Fibroblast of villous mesenchyme (primary cell): ENCODE measurements around the gene DPM3. TPM values are rescaled to one million over a fixed set of nuclear protein-coding genes. Genes with fewer than 3 reads are reported as not detected.

Experiments used
- DNase-seq: peaks from one replicate; pipeline ENCODE4 v3.0.0-alpha.2; 2010; ENCODE audit warnings: low read depth
- H3K4me3 ChIP-seq: 2 replicates; pipeline ENCODE4 v1.5.1; 2011; ENCODE audit warnings: low read depth, mild to moderate bottlenecking, low read length
- total RNA-seq: library from RNA; depleted of rRNA; stranded (reverse); fragments of >200 nt; gene quantifications from 2 replicates; pipeline ENCODE4 v1.2.3, GENCODE V29; 2012
- TF ChIP-seq, protein P1 (sequence below): IDR thresholded peaks from 2 replicates; pipeline ENCODE4 v1.5.1; 2012; ENCODE audit warnings: low read depth, mild to moderate bottlenecking, low read length; ENCODE audit not compliant: insufficient read depth

Gene DPM3
- total RNA-seq, 1 donor: 23.7 TPM

DNA sequence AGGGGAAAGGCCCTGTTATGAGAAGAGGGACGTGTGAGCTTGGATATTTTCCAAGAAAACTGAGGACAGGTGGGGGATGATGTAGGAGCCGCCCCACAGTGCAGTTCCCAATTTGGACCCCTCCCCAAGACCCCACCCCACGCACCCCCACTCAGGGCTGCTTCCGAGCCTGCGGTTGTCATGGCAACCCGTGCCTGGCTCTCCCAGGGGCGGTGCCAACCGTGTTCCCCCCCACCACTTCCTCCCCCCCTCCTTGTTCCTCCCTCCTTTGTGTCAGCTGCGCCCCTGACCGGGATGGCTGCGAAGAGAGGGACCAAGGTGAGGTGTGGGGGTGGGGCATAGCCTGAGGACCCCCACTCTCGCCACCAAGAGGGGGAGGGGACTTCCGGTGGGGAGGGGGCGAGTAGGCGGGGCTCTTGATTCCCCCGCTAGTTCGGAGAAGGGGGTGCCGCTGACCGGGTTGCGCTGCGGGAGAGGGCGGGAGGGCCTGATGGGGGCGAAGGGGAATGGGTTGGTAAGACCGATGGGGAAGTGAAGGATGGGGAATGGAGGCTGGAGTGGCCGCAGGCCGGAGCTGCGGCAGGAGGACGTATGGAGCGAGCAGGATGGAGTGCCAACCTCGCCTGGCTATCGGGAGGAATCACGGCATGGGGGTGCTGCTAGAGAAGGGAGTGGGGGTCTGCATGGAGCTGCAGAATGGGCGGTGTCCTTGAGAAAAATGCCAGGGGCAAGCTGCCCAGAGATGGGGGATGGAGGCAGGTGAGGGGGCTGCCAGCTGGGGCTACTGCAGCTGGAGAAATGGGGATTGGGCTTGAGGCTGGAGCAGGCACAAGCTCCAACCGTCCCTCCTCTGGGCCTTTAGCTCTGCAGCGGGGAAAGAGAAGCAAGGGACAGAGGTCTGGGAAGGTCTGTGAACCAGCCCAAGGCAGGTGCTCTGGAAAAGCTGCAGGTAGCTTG is 34.3 kb upstream of the DPM3 start:
- TF ChIP-seq, protein P1, sequence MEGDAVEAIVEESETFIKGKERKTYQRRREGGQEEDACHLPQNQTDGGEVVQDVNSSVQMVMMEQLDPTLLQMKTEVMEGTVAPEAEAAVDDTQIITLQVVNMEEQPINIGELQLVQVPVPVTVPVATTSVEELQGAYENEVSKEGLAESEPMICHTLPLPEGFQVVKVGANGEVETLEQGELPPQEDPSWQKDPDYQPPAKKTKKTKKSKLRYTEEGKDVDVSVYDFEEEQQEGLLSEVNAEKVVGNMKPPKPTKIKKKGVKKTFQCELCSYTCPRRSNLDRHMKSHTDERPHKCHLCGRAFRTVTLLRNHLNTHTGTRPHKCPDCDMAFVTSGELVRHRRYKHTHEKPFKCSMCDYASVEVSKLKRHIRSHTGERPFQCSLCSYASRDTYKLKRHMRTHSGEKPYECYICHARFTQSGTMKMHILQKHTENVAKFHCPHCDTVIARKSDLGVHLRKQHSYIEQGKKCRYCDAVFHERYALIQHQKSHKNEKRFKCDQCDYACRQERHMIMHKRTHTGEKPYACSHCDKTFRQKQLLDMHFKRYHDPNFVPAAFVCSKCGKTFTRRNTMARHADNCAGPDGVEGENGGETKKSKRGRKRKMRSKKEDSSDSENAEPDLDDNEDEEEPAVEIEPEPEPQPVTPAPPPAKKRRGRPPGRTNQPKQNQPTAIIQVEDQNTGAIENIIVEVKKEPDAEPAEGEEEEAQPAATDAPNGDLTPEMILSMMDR: no peak
- no peak for DNase-seq
- H3K4me3 ChIP-seq: peak overlapping the region; percentile 98

GRCh38 chr1:155173478-155174323 is 33.4 kb upstream of the DPM3 start, which contains the start of gene TRIM46:
TSS of gene TRIM46 (plus strand) at chr1:155173849. CDS start at chr1:155173967, 118 bp downstream.
- peak within 1 kb of the TSS; percentile 98 for H3K4me3 ChIP-seq
- TF ChIP-seq, protein P1: no peak
- DNase-seq: peak; percentile 12

DNA sequence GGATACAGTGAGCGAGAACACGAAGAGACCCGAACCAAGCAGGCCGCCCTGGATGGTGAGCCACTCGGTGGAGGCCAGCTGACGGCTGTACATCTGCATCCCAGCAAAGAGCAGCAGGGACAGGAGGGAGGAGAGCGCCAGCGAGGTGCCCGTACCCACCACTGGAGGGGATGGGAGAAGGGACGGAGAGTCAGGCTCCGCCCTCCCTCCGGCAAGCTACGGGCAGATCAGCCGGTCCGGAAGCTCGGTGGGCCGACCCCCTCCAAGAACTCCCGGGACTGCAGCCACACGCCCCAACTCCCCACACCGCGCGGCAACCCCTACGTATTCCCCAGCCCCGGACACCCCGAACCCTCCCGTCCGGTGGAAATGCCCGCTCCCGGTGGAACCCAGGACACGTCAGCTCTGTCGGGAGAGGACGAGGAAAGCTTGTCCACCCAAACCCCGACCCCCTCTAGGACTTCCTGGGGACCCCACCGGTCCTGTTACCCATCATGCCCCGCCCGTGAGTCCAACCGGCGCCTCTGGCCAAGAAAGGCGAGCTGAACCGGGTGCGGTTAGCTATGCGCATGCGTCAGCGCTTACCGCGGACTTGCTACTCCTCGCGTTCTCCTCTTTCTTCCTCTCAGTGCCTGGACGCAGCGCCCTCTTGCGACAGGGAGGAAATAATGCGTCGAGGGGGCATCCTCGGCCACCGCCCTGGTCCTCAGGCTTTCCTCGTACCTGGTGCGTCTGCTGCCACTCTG is 32.6 kb upstream of the DPM3 start, which contains the start of gene KRTCAP2:
TSS of gene KRTCAP2 (minus strand) at position 573 of the 746 bp plus-strand sequence. CDS start at position 493, 80 bp downstream.
- DNase-seq: peak; percentile 95
- TF ChIP-seq, protein P1: peak; percentile 94
- peak within 1 kb of the TSS; percentile 98 for H3K4me3 ChIP-seq

- DNase-seq: no peak
- peak overlapping the region; percentile 98 for H3K4me3 ChIP-seq
- TF ChIP-seq, protein P1: no peak
Observed at GRCh38 chr1:155171836-155172731, 31.8 kb upstream of the DPM3 start.

DNA sequence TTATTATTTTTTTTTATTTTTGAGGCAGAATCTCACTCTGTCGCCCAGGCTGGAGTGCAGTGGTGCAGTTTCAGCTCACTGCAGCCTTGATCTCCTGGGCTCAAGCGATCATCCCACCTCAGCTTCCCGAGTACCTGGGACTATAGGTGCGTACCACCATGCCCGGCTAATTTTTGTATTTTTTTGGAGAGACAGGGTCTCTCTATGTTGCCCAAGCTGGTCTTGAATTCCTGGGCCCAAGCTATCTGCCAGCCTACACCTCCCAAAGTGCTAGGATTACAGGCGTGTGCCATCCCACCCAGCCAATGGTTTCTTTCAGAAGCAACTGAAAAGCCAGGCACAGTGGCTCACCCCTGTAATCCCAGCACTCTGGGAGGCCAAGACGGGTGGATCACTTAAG is 30.5 kb upstream of the DPM3 start:
- DNase-seq: no peak
- no peak overlapping the region for H3K4me3 ChIP-seq
- TF ChIP-seq, protein P1: no peak
